Mesenchymal stem cell (in vitro differentiated cells and primary cell): Measurements from ENCODE around the gene LAIR1.
"Not testable (repeated sequence)": the region's sequence is repeated elsewhere in the genome, so short reads cannot be mapped to it uniquely, and the experiment has no call there.

Source experiments
- DNase-seq: peaks from one replicate; pipeline ENCODE4 v3.0.0-alpha.2; 2013
- H2AFZ ChIP-seq: one replicate; pipeline ENCODE4 v1.6.1; 2013; ENCODE audit warnings: low read depth, mild to moderate bottlenecking, control low read depth, inconsistent platforms, low read length, moderate library complexity
- H2AK5ac ChIP-seq: 2 replicates; pipeline ENCODE4 v1.6.1; 2013; ENCODE audit warnings: low read length, moderate library complexity, mild to moderate bottlenecking, inconsistent platforms; ENCODE audit not compliant: severe bottlenecking
- H2BK120ac ChIP-seq: one replicate; pipeline ENCODE4 v1.6.1; 2013; ENCODE audit warnings: low read depth, mild to moderate bottlenecking, inconsistent platforms, low read length, moderate library complexity
- H2BK12ac ChIP-seq, 2 experiments: one replicate each; pipeline ENCODE4 v1.6.1; 2013; ENCODE audit warnings: inconsistent platforms in 2 of 2, low read length in 2 of 2, mild to moderate bottlenecking in 2 of 2, moderate library complexity in 2 of 2, control low read depth in 1 of 2
- H2BK15ac ChIP-seq: one replicate; pipeline ENCODE4 v1.6.1; 2013; ENCODE audit warnings: mild to moderate bottlenecking, low read depth, inconsistent platforms; ENCODE audit not compliant: poor library complexity, severe bottlenecking
- H2BK5ac ChIP-seq: 2 replicates; pipeline ENCODE4 v1.6.1; 2013; ENCODE audit warnings: low read depth, mild to moderate bottlenecking, low read length, control low read depth, inconsistent platforms; ENCODE audit not compliant: poor library complexity, severe bottlenecking
- H3K14ac ChIP-seq, 2 experiments: one replicate each; pipeline ENCODE4 v1.6.1; 2013; ENCODE audit warnings: inconsistent platforms in 2 of 2, low read length in 2 of 2, control low read depth in 1 of 2, mild to moderate bottlenecking in 1 of 2, moderate library complexity in 1 of 2
- H3K18ac ChIP-seq, 2 experiments: one replicate each; pipeline ENCODE4 v1.6.1; 2013; ENCODE audit warnings: inconsistent platforms in 2 of 2, low read length in 2 of 2, control low read depth in 1 of 2, low read depth in 1 of 2, mild to moderate bottlenecking in 1 of 2
- H3K23ac ChIP-seq, 2 experiments: one replicate each; pipeline ENCODE4 v1.6.1; 2013; ENCODE audit warnings: inconsistent platforms in 2 of 2, low read length in 2 of 2, mild to moderate bottlenecking in 2 of 2, moderate library complexity in 2 of 2, control low read depth in 1 of 2
- H3K27ac ChIP-seq: 2 replicates; pipeline ENCODE4 v1.5.1; 2013; ENCODE audit warnings: mild to moderate bottlenecking, moderate library complexity, low read length, control low read depth, inconsistent platforms; ENCODE audit not compliant: poor library complexity, severe bottlenecking
- H3K27me3 ChIP-seq, 2 experiments: 2 replicates each; pipeline versions ENCODE4 v1.6.1 to v1.7.0; 2013; ENCODE audit warnings: low read length in 2 of 2, mild to moderate bottlenecking in 2 of 2, moderate library complexity in 2 of 2, control low read depth in 1 of 2, inconsistent platforms in 1 of 2; ENCODE audit not compliant: control insufficient read depth in 1 of 2, insufficient read depth in 1 of 2
- H3K36me3 ChIP-seq, 2 experiments: 2 replicates each; pipeline versions ENCODE4 v1.6.1 to v1.7.0; 2013; ENCODE audit warnings: low read length in 2 of 2, control low read depth in 1 of 2, inconsistent platforms in 1 of 2, low read depth in 1 of 2, mild to moderate bottlenecking in 1 of 2; ENCODE audit not compliant: insufficient read depth in 2 of 2, control insufficient read depth in 1 of 2
- H3K4ac ChIP-seq, 2 experiments: one replicate each; pipeline ENCODE4 v1.6.1; 2013; ENCODE audit warnings: inconsistent platforms in 2 of 2, low read length in 2 of 2, mild to moderate bottlenecking in 2 of 2, moderate library complexity in 2 of 2, control low read depth in 1 of 2, low read depth in 1 of 2
- H3K4me1 ChIP-seq: 2 replicates; pipeline ENCODE4 v1.6.1; 2013; ENCODE audit warnings: low read depth, low read length, control low read depth; ENCODE audit not compliant: control insufficient read depth, insufficient read depth
- H3K4me2 ChIP-seq: 2 replicates; pipeline ENCODE4 v1.6.1; 2013; ENCODE audit warnings: low read length, mild to moderate bottlenecking, inconsistent platforms; ENCODE audit not compliant: poor library complexity, severe bottlenecking
- H3K4me3 ChIP-seq, 2 experiments: 2 replicates each; pipeline versions ENCODE4 v1.5.1 to v1.7.0; 2013; ENCODE audit warnings: low read length in 2 of 2, mild to moderate bottlenecking in 2 of 2, control low read depth in 1 of 2, low read depth in 1 of 2; ENCODE audit not compliant: insufficient read depth in 1 of 2
- H3K79me1 ChIP-seq: replicated peaks from 2 replicates; pipeline ENCODE4 v1.6.1; 2013; ENCODE audit warnings: mild to moderate bottlenecking, control low read depth, low read length, inconsistent platforms; ENCODE audit not compliant: poor library complexity, severe bottlenecking
- H3K9ac ChIP-seq: 2 replicates; pipeline ENCODE4 v1.7.0; 2013; ENCODE audit warnings: mild to moderate bottlenecking, low read length, moderate library complexity
- H3K9me3 ChIP-seq: 2 replicates; pipeline ENCODE4 v1.7.0; 2013; ENCODE audit warnings: mild to moderate bottlenecking, low read length; ENCODE audit not compliant: control insufficient read depth
- H4K8ac ChIP-seq: one replicate; pipeline ENCODE4 v1.6.1; 2013; ENCODE audit warnings: inconsistent platforms, mild to moderate bottlenecking, low read length, moderate library complexity
- H4K91ac ChIP-seq: one replicate; pipeline ENCODE4 v1.6.1; 2013; ENCODE audit warnings: mild to moderate bottlenecking, low read length, inconsistent platforms
- WGBS: methylation state at CpG from one replicate; pipeline ENCODE4 v1.1.7; 2013; ENCODE audit warnings: mixed read lengths; 5-methylcytosine and 5-hydroxymethylcytosine counted together

Gene LAIR1

DNA sequence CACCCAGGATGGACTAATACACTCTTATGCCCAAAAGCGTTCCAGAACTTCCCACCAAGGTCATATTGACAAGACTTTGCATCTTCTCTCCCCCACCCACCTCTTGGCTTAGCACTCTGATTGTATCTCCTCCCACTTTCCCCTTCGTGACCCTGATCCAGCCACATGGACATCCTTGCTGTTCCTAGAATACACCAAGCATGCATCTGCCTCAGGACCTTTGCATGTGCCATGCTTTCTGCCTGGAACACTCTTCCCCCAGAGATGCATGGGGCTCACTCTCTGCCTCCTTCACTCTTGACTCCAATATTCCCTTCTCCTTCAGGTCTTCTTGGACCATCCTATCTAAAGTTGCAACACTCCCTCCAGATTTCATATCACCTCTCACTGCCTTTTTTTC, 16.2 kb upstream of the LAIR1 start:
- Histone ChIP-seq H4K8ac (no peak overlapping the region), H3K14ac (no peak overlapping the region), H3K36me3 (no peaks in the 10 kb centered on the region), H3K18ac (no peak overlapping the region), H3K9ac (no peak overlapping the region), H3K4me2 (no peak overlapping the region), H3K27ac (no peak overlapping the region), H2BK15ac (no peak overlapping the region), H2BK12ac (no peak overlapping the region), H3K4me3 (no peak overlapping the region), H3K4ac (no peak overlapping the region), H3K4me1 (no peaks in the 10 kb centered on the region), H2AK5ac (no peak overlapping the region), H3K27me3 (peaks cover 0 to 7% of the 10 kb centered on the region in 2 experiments), H2AFZ (no peak overlapping the region), H3K23ac (no peak overlapping the region), H4K91ac (no peak overlapping the region), H2BK5ac (no peak overlapping the region), H3K9me3 (peaks cover 3% of the 10 kb centered on the region), H3K79me1 (no peaks in the 10 kb centered on the region), H2BK120ac (no peak overlapping the region)
- DNase-seq = no peak
- 58% methylated on average over 2 of the region's 2 CpGs for WGBS

DNA sequence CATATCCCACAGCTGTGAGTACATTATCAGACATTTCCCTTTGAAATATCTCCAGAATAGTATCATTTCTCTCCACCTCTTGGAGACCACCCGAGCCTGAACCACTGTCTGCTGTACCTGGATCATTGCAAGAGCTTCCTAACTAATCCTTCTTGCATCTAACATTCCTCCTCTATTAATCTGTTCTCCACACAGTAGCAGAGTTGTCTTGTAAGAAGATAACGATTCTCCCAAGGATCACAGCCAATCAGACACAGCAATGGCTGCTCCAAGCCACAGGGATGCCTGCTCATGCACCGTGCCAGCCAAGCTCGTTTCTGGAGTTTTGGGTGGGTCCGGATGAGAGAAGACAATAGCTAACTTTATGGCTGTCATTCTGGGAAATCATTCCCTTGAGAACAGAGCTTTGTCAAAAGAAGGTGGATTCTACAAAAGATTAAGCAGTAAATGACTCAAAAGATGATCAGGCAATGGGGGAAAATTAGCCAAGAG, 14.5 kb upstream of the LAIR1 start:
- Histone ChIP-seq H2AK5ac (no peak overlapping the region), H2BK15ac (no peak overlapping the region), H2BK12ac (no peak overlapping the region), H3K14ac (no peak overlapping the region), H3K4me2 (no peak overlapping the region), H3K9me3 (peaks cover 3% of the 10 kb centered on the region), H3K36me3 (no peaks in the 10 kb centered on the region), H2BK5ac (no peak overlapping the region), H4K8ac (no peak overlapping the region), H3K4me1 (no peaks in the 10 kb centered on the region), H4K91ac (no peak overlapping the region), H3K18ac (no peak overlapping the region), H3K79me1 (no peaks in the 10 kb centered on the region), H3K27ac (no peak overlapping the region), H3K27me3 (no peaks in the 10 kb centered on the region), H2AFZ (no peak overlapping the region), H3K4ac (no peak overlapping the region), H3K4me3 (no peak overlapping the region), H3K23ac (no peak overlapping the region), H3K9ac (no peak overlapping the region), H2BK120ac (no peak overlapping the region)
- 65% methylated on average over 4 of the region's 5 CpGs for WGBS
- DNase-seq = no peak

DNA sequence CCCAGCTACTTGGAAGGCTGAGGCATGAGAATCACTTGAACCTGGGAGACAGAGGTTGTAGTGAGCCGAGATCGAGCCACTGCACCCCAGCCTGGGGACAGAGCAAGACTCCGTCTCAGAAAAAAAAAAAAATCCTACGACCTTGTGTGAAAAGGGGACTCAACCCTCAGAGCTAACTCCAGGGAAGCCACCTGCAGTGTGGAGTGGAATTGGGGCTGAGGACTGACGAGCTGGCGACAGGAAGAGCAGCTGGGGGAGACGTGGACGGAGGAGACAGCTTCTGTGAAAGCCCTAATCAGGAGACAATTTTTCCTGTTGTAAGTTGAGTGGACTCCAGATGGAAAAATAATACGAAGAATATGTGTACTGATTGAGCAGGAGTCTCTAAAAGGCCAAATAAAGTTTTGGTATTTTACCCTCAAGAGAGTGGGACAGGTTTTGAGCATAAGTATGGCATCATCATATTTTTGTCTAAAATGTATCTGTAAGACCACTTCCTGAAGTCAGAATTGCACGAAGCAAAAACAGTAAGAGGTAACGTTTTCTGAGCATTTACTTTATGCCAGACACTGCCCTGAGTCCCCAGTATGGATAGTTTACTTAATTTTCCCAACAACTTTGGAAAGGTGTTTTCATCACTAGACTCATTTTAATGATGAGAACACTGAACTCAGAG, 12.0 kb upstream of the LAIR1 start:
- no peak for DNase-seq
- no peak overlapping the region for H2AK5ac ChIP-seq
- H3K23ac ChIP-seq = no peak overlapping the region
- H3K14ac ChIP-seq = no peak overlapping the region
- no peaks in the 10 kb centered on the region for H3K36me3 ChIP-seq
- H2BK15ac ChIP-seq = no peak overlapping the region
- peaks cover 3% of the 10 kb centered on the region for H3K9me3 ChIP-seq
- no peak overlapping the region for H3K4me3 ChIP-seq
- no peak overlapping the region for H2BK120ac ChIP-seq
- H4K8ac ChIP-seq = no peak overlapping the region
- no peak overlapping the region for H3K27ac ChIP-seq
- H3K79me1 ChIP-seq = no peaks in the 10 kb centered on the region
- no peak overlapping the region for H2BK12ac ChIP-seq
- H2AFZ ChIP-seq = no peak overlapping the region
- no peak overlapping the region for H4K91ac ChIP-seq
- H3K9ac ChIP-seq = no peak overlapping the region
- no peak overlapping the region for H3K18ac ChIP-seq
- 66% methylated on average over 11 of the region's 11 CpGs for WGBS
- no peak overlapping the region for H3K4ac ChIP-seq
- H3K4me2 ChIP-seq = no peak overlapping the region
- H3K27me3 ChIP-seq = no peaks in the 10 kb centered on the region
- H3K4me1 ChIP-seq = no peaks in the 10 kb centered on the region
- no peak overlapping the region for H2BK5ac ChIP-seq

DNA sequence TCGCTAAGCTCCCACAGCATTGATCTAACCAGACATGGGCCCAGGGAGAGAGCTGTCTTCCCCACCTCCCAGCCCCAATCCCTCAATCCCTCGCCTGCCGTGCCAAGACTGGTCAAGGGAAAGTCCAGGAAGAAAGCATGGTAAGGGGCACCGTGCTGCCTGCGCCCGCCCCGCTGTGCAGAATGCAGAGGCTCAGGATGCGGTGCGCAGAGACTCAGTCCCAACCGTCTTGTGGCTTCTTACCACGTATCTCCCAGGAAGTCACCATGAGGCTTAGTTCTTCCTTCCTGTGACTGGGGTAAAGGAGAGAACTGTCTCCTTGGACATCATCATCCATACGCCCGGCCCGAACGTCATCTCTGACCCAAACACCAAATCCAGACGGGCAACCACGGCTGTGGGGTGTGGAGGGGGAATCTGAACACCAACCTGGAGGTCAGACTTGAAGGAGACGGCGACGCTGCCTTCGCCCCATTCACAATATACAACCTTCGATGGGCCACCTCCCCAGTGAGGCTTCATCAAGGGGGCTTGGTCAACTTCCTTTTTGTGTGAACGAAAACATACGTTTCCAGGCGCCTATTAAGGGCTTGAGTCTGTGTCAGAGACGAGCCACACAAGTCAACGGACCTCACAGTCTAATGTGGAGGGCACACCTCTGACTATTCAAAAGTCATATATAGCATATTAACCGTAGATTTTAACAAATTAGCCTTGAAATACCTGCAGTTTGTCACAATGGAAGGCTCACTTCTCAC, 10.6 kb upstream of the LAIR1 start:
- H4K8ac ChIP-seq, H3K79me1 ChIP-seq, H2BK12ac ChIP-seq, H3K23ac ChIP-seq, H3K4me2 ChIP-seq, H2AK5ac ChIP-seq, H3K4ac ChIP-seq, H3K14ac ChIP-seq, H3K36me3 ChIP-seq, H3K4me1 ChIP-seq, H3K18ac ChIP-seq, H2BK5ac ChIP-seq, H3K4me3 ChIP-seq, H2BK120ac ChIP-seq, H3K9ac ChIP-seq, H3K9me3 ChIP-seq, H3K27ac ChIP-seq, H4K91ac ChIP-seq, H3K27me3 ChIP-seq, DNase-seq, H2BK15ac ChIP-seq, H2AFZ ChIP-seq: not testable (repeated sequence)
- WGBS = 86% methylated on average over 23 of the region's 28 CpGs
